Measurements from ENCODE around the gene PITPNB.

Gene PITPNB

GRCh38 chr22:27947448-27947847 is 28.4 kb upstream of the PITPNB start:
- H3K4me3 ChIP-seq (ENCODE audit: low read depth, low read length), result no peak overlapping the region
- no peaks in the 10 kb centered on the region for H3K9me3 ChIP-seq (ENCODE audit: control insufficient read depth, insufficient read depth, low read length)
- H3K27me3 ChIP-seq (ENCODE audit: control insufficient read depth, insufficient read depth, low read length), result no peaks in the 10 kb centered on the region
- no peak overlapping the region for H3K27ac ChIP-seq (ENCODE audit: low read depth, low read length)
- no peak overlapping the region for H3K9ac ChIP-seq (ENCODE audit: low read depth, low read length)
- no peaks in the 10 kb centered on the region for H3K36me3 ChIP-seq (ENCODE audit: control insufficient read depth, insufficient read depth, low read length)
- H3K4me1 ChIP-seq (ENCODE audit: control insufficient read depth, insufficient read depth, low read length), result no peaks in the 10 kb centered on the region

GRCh38 chr22:27941143-27941542 is 22.1 kb upstream of the PITPNB start:
- Histone ChIP-seq H3K9ac (ENCODE audit: low read depth, low read length) (no peak overlapping the region), H3K27ac (ENCODE audit: low read depth, low read length) (no peak overlapping the region), H3K4me1 (ENCODE audit: control insufficient read depth, insufficient read depth, low read length) (no peaks in the 10 kb centered on the region), H3K4me3 (ENCODE audit: low read depth, low read length) (no peak overlapping the region), H3K9me3 (ENCODE audit: control insufficient read depth, insufficient read depth, low read length) (no peaks in the 10 kb centered on the region), H3K27me3 (ENCODE audit: control insufficient read depth, insufficient read depth, low read length) (no peaks in the 10 kb centered on the region), H3K36me3 (ENCODE audit: control insufficient read depth, insufficient read depth, low read length) (peaks cover 3% of the 10 kb centered on the region; the same call in 1 of the 2 replicates)

GRCh38 chr22:27937453-27937852 is 18.4 kb upstream of the PITPNB start:
- H3K27ac ChIP-seq (ENCODE audit: low read depth, low read length), result no peak overlapping the region
- H3K27me3 ChIP-seq (ENCODE audit: control insufficient read depth, insufficient read depth, low read length), result no peaks in the 10 kb centered on the region
- peaks cover 3% of the 10 kb centered on the region for H3K36me3 ChIP-seq (ENCODE audit: control insufficient read depth, insufficient read depth, low read length)
- no peaks in the 10 kb centered on the region for H3K9me3 ChIP-seq (ENCODE audit: control insufficient read depth, insufficient read depth, low read length)
- no peak overlapping the region for H3K4me3 ChIP-seq (ENCODE audit: low read depth, low read length)
- H3K4me1 ChIP-seq (ENCODE audit: control insufficient read depth, insufficient read depth, low read length), result 0 out of 2 replicates have a peak, but pooled peaks cover 3% of the 10 kb centered on the region
- H3K9ac ChIP-seq (ENCODE audit: low read depth, low read length), result no peak overlapping the region

DNA sequence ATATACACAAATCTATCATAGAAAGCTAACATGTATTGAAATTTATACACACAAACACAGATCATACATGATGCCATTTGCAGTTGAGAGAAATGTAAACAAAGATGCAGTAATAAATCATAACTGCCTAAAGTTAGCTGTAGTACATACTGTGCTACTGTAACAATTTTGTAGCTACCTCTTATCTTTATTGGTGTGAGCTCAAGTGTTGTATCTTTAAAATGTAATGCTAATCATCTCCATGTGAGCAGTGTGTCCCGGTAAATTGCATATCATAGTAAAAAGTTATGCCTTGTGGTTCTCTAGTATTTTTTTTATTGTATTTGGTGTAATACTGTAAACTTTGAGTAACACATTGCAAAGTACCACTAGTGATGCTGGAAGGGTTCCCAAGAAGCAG is 16.8 kb upstream of the PITPNB start:
- Histone ChIP-seq H3K9ac (ENCODE audit: low read depth, low read length) (no peak overlapping the region), H3K27me3 (ENCODE audit: control insufficient read depth, insufficient read depth, low read length) (no peaks in the 10 kb centered on the region), H3K36me3 (ENCODE audit: control insufficient read depth, insufficient read depth, low read length) (no peaks in the 10 kb centered on the region; the same call in none of the 2 replicates), H3K27ac (ENCODE audit: low read depth, low read length) (no peak overlapping the region), H3K9me3 (ENCODE audit: control insufficient read depth, insufficient read depth, low read length) (no peaks in the 10 kb centered on the region), H3K4me1 (ENCODE audit: control insufficient read depth, insufficient read depth, low read length) (peaks cover 6% of the 10 kb centered on the region; the same call in 1 of the 2 replicates), H3K4me3 (ENCODE audit: low read depth, low read length) (no peak overlapping the region)

GRCh38 chr22:27934069-27934468 is 15.0 kb upstream of the PITPNB start:
- Histone ChIP-seq H3K36me3 (ENCODE audit: control insufficient read depth, insufficient read depth, low read length) (no peaks in the 10 kb centered on the region; the same call in none of the 2 replicates), H3K27me3 (ENCODE audit: control insufficient read depth, insufficient read depth, low read length) (no peaks in the 10 kb centered on the region), H3K4me1 (ENCODE audit: control insufficient read depth, insufficient read depth, low read length) (peaks cover 20% of the 10 kb centered on the region), H3K9me3 (ENCODE audit: control insufficient read depth, insufficient read depth, low read length) (no peaks in the 10 kb centered on the region), H3K9ac (ENCODE audit: low read depth, low read length) (no peak overlapping the region), H3K27ac (ENCODE audit: low read depth, low read length) (no peak overlapping the region), H3K4me3 (ENCODE audit: low read depth, low read length) (no peak overlapping the region)

DNA sequence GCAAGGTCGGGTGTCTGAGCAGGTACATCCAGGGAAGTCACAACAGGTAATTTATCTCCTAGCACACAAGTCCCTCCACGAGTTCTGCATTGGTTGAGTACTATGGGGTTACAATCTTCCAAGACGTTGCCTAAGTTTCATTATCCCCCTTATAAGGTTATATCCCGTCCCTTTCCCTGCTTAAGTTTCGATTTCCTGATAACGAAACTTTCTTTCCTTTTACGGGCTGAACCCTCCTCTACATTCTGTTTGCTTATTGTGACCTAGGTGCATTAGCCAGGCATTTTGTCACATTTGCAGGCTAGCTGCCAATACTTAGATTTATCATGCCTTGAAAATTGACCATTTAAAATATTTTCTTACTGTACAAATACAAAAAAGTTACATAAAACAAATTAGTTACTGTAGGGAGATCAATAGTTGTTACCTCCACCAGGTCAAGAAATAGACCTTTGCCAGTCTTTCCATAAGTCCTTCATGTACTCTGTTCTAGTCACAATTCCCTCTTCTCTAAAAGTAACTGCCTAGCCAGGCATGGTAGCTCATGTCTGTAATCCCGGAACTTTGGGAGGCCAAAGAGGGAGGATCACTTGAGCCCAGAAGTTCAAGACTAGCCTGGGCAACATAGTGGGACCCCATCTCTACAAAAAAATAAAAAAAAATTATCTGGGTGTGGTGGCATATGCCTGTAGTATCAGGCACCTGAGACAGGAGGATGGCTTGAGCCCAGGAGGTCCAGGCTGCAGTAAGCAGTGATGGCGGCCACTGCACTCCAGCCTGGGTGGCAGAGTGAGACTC is 14.3 kb upstream of the PITPNB start:
- no peaks in the 10 kb centered on the region for H3K9me3 ChIP-seq (ENCODE audit: control insufficient read depth, insufficient read depth, low read length)
- no peak overlapping the region for H3K4me3 ChIP-seq (ENCODE audit: low read depth, low read length)
- no peaks in the 10 kb centered on the region for H3K27me3 ChIP-seq (ENCODE audit: control insufficient read depth, insufficient read depth, low read length)
- H3K27ac ChIP-seq (ENCODE audit: low read depth, low read length), result no peak overlapping the region
- no peak overlapping the region for H3K9ac ChIP-seq (ENCODE audit: low read depth, low read length)
- H3K36me3 ChIP-seq (ENCODE audit: control insufficient read depth, insufficient read depth, low read length), result no peaks in the 10 kb centered on the region; the same call in none of the 2 replicates
- peaks cover 20% of the 10 kb centered on the region for H3K4me1 ChIP-seq (ENCODE audit: control insufficient read depth, insufficient read depth, low read length)

- no peaks in the 10 kb centered on the region for H3K27me3 ChIP-seq (ENCODE audit: control insufficient read depth, insufficient read depth, low read length)
- no peaks in the 10 kb centered on the region for H3K9me3 ChIP-seq (ENCODE audit: control insufficient read depth, insufficient read depth, low read length)
- no peaks in the 10 kb centered on the region; the same call in 1 of the 2 replicates for H3K36me3 ChIP-seq (ENCODE audit: control insufficient read depth, insufficient read depth, low read length)
- no peak overlapping the region for H3K9ac ChIP-seq (ENCODE audit: low read depth, low read length)
- no peak overlapping the region for H3K4me3 ChIP-seq (ENCODE audit: low read depth, low read length)
- peaks cover 20% of the 10 kb centered on the region for H3K4me1 ChIP-seq (ENCODE audit: control insufficient read depth, insufficient read depth, low read length)
- H3K27ac ChIP-seq (ENCODE audit: low read depth, low read length), result peak overlapping the region; percentile 43
Observed at GRCh38 chr22:27930331-27931060, 11.4 kb upstream of the PITPNB start.

- peaks cover 18% of the 10 kb centered on the region for H3K4me1 ChIP-seq (ENCODE audit: control insufficient read depth, insufficient read depth, low read length)
- peaks cover 17% of the 10 kb centered on the region; the same call in 1 of the 2 replicates for H3K36me3 ChIP-seq (ENCODE audit: control insufficient read depth, insufficient read depth, low read length)
- no peaks in the 10 kb centered on the region for H3K9me3 ChIP-seq (ENCODE audit: control insufficient read depth, insufficient read depth, low read length)
- H3K4me3 ChIP-seq (ENCODE audit: low read depth, low read length), result no peak overlapping the region
- no peak overlapping the region for H3K27ac ChIP-seq (ENCODE audit: low read depth, low read length)
- no peak overlapping the region for H3K9ac ChIP-seq (ENCODE audit: low read depth, low read length)
- H3K27me3 ChIP-seq (ENCODE audit: control insufficient read depth, insufficient read depth, low read length), result no peaks in the 10 kb centered on the region
Observed at GRCh38 chr22:27927608-27928007, 8.6 kb upstream of the PITPNB start.

GRCh38 chr22:27925331-27925730 is 6.3 kb upstream of the PITPNB start:
- Histone ChIP-seq H3K27me3 (ENCODE audit: control insufficient read depth, insufficient read depth, low read length) (no peaks in the 10 kb centered on the region), H3K4me1 (ENCODE audit: control insufficient read depth, insufficient read depth, low read length) (peaks cover 13% of the 10 kb centered on the region), H3K9me3 (ENCODE audit: control insufficient read depth, insufficient read depth, low read length) (no peaks in the 10 kb centered on the region), H3K36me3 (ENCODE audit: control insufficient read depth, insufficient read depth, low read length) (peaks cover 29% of the 10 kb centered on the region), H3K9ac (ENCODE audit: low read depth, low read length) (no peak overlapping the region), H3K4me3 (ENCODE audit: low read depth, low read length) (no peak overlapping the region), H3K27ac (ENCODE audit: low read depth, low read length) (no peak overlapping the region)

- Histone ChIP-seq H3K27me3 (ENCODE audit: control insufficient read depth, insufficient read depth, low read length) (no peaks in the 10 kb centered on the region), H3K9me3 (ENCODE audit: control insufficient read depth, insufficient read depth, low read length) (no peaks in the 10 kb centered on the region), H3K36me3 (ENCODE audit: control insufficient read depth, insufficient read depth, low read length) (peaks cover 29% of the 10 kb centered on the region)
Observed at GRCh38 chr22:27919942-27920755, 1.1 kb upstream of the PITPNB start.

More at GRCh38 chr22:27919942-27920755, 1.1 kb upstream of the PITPNB start:
- Histone ChIP-seq H3K4me1 (ENCODE audit: control insufficient read depth, insufficient read depth, low read length) (peaks cover 25% of the 10 kb centered on the region), H3K4me3 (ENCODE audit: low read depth, low read length) (peak overlapping the region; percentile 86), H3K9ac (ENCODE audit: low read depth, low read length) (peak overlapping the region; percentile 77), H3K27ac (ENCODE audit: low read depth, low read length) (peak overlapping the region; percentile 91)
